Measurements from ENCODE around the gene CNTF. TPM values are rescaled to one million over a fixed set of nuclear protein-coding genes. Genes with fewer than 3 reads are reported as not detected.

The CNTF gene
- total RNA-seq, 1 experiment from 2014 or later: 1.6 TPM

GRCh38 chr11:58613228-58613627, 9.2 kb upstream of the CNTF start:
- no peaks in the 10 kb centered on the region for H3K27me3 Mint-ChIP-seq (ENCODE audit: low read depth)
- no peaks in the 10 kb centered on the region for H3K9me3 Mint-ChIP-seq
- no peak overlapping the region for H3K27ac Mint-ChIP-seq
- POLR2A ChIA-PET: no interaction called here
- no peaks in the 10 kb centered on the region for H3K4me1 Mint-ChIP-seq
- H3K4me3 Mint-ChIP-seq: no peak overlapping the region
- TF ChIP-seq MXD4 (CRISPR knock-in tag; IDR thresholded peaks at IDR 0.05; ENCODE audit: borderline replicate concordance) (no peak), ZNF138 (CRISPR knock-in tag; conservative IDR thresholded peaks at IDR 0.05) (no peak), USF1 (CRISPR knock-in tag; IDR thresholded peaks at IDR 0.05) (no peak), NFE2L1 (CRISPR knock-in tag; IDR thresholded peaks at IDR 0.05) (no peak)
- CTCF ChIA-PET: interaction anchor here (2.3 kb wide), 1 partner anchor 16 kb away, joined by 9 read pairs; no protein-coding TSS in a partner anchor
- ATAC-seq: no peak
- H3K36me3 Mint-ChIP-seq: peaks cover 75% of the 10 kb centered on the region
- no peak for DNase-seq (ENCODE audit: low spot score)

DNA sequence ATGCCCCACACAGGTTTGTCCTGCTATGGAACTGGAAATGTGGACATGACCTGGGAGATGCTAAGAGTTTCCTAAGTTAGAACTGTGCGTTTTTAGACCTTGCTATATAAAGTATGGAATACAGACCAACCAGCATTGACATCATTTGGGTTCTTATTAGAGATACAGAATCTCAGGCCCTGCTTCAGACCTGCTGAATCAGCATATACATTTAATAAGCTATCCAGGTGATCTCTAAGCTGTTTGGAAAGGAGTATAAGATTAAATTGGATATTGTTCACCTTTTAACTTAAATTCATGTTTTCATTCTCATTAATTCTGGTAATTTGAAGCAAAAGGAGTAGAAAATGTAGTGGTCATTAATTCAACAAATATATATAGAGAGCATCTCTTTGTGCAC, 6.9 kb upstream of the CNTF start:
- ATAC-seq (no peak), DNase-seq (ENCODE audit: low spot score) (no peak)
- TF ChIP-seq FOXP4 (CRISPR knock-in tag; IDR thresholded peaks at IDR 0.05) (no peak), CBFB (CRISPR knock-in tag; IDR thresholded peaks at IDR 0.05; ENCODE audit: low read depth) (no peak), SP1 (CRISPR knock-in tag; conservative IDR thresholded peaks at IDR 0.05) (no peak), NFATC4 (CRISPR knock-in tag; IDR thresholded peaks at IDR 0.05) (no peak), TEAD1 (CRISPR knock-in tag; IDR thresholded peaks at IDR 0.05) (no peak), SMAD3 (CRISPR knock-in tag; IDR thresholded peaks at IDR 0.05; ENCODE audit: borderline replicate concordance) (no peak), MYBL2 (CRISPR knock-in tag; IDR thresholded peaks at IDR 0.05) (no peak), E2F1 (CRISPR knock-in tag; IDR thresholded peaks at IDR 0.05) (no peak), ZNF671 (CRISPR knock-in tag; IDR thresholded peaks at IDR 0.05) (no peak), ZNF317 (CRISPR knock-in tag; IDR thresholded peaks at IDR 0.05; ENCODE audit: borderline replicate concordance, low read depth) (no peak), GTF2I (CRISPR knock-in tag; conservative IDR thresholded peaks at IDR 0.05) (no peak), ZNF232 (CRISPR knock-in tag; IDR thresholded peaks at IDR 0.05) (no peak), HMGA2 (CRISPR knock-in tag; IDR thresholded peaks at IDR 0.05) (no peak), ATF1 (CRISPR knock-in tag; IDR thresholded peaks at IDR 0.05) (no peak), RORB (CRISPR knock-in tag; IDR thresholded peaks at IDR 0.05) (no peak)
- TF ChIP-seq, protein P1, sequence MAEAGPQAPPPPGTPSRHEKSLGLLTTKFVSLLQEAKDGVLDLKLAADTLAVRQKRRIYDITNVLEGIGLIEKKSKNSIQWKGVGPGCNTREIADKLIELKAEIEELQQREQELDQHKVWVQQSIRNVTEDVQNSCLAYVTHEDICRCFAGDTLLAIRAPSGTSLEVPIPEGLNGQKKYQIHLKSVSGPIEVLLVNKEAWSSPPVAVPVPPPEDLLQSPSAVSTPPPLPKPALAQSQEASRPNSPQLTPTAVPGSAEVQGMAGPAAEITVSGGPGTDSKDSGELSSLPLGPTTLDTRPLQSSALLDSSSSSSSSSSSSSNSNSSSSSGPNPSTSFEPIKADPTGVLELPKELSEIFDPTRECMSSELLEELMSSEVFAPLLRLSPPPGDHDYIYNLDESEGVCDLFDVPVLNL (CRISPR knock-in tag; IDR thresholded peaks at IDR 0.05; ENCODE audit: borderline replicate concordance, low read depth): no peak
- TF ChIP-seq, protein P2, sequence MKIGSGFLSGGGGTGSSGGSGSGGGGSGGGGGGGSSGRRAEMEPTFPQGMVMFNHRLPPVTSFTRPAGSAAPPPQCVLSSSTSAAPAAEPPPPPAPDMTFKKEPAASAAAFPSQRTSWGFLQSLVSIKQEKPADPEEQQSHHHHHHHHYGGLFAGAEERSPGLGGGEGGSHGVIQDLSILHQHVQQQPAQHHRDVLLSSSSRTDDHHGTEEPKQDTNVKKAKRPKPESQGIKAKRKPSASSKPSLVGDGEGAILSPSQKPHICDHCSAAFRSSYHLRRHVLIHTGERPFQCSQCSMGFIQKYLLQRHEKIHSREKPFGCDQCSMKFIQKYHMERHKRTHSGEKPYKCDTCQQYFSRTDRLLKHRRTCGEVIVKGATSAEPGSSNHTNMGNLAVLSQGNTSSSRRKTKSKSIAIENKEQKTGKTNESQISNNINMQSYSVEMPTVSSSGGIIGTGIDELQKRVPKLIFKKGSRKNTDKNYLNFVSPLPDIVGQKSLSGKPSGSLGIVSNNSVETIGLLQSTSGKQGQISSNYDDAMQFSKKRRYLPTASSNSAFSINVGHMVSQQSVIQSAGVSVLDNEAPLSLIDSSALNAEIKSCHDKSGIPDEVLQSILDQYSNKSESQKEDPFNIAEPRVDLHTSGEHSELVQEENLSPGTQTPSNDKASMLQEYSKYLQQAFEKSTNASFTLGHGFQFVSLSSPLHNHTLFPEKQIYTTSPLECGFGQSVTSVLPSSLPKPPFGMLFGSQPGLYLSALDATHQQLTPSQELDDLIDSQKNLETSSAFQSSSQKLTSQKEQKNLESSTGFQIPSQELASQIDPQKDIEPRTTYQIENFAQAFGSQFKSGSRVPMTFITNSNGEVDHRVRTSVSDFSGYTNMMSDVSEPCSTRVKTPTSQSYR (CRISPR knock-in tag; IDR thresholded peaks at IDR 0.05): no peak
- TF ChIP-seq, protein P3, sequence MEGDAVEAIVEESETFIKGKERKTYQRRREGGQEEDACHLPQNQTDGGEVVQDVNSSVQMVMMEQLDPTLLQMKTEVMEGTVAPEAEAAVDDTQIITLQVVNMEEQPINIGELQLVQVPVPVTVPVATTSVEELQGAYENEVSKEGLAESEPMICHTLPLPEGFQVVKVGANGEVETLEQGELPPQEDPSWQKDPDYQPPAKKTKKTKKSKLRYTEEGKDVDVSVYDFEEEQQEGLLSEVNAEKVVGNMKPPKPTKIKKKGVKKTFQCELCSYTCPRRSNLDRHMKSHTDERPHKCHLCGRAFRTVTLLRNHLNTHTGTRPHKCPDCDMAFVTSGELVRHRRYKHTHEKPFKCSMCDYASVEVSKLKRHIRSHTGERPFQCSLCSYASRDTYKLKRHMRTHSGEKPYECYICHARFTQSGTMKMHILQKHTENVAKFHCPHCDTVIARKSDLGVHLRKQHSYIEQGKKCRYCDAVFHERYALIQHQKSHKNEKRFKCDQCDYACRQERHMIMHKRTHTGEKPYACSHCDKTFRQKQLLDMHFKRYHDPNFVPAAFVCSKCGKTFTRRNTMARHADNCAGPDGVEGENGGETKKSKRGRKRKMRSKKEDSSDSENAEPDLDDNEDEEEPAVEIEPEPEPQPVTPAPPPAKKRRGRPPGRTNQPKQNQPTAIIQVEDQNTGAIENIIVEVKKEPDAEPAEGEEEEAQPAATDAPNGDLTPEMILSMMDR (IDR thresholded peaks at IDR 0.05): no peak
- TF ChIP-seq, protein P4, sequence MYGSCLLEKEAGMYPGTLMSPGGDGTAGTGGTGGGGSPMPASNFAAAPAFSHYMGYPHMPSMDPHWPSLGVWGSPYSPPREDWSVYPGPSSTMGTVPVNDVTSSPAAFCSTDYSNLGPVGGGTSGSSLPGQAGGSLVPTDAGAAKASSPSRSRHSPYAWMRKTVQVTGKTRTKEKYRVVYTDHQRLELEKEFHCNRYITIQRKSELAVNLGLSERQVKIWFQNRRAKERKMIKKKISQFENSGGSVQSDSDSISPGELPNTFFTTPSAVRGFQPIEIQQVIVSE (CRISPR knock-in tag; IDR thresholded peaks at IDR 0.05; ENCODE audit: borderline replicate concordance): no peak
- Mint-ChIP-seq H3K36me3 (peaks cover 88% of the 10 kb centered on the region), H3K27ac (no peak overlapping the region), H3K4me3 (no peak overlapping the region), H3K4me1 (no peaks in the 10 kb centered on the region), H3K9me3 (no peaks in the 10 kb centered on the region), H3K27me3 (ENCODE audit: low read depth) (no peaks in the 10 kb centered on the region)
- ChIA-PET CTCF (no interaction called here), POLR2A (no interaction called here)
